GM18861 (cell line): ENCODE measurements around the gene KLHL22.
"Not testable (repeated sequence)": the region's sequence is repeated elsewhere in the genome, so short reads cannot be mapped to it uniquely, and the experiment has no call there.

ENCODE experiments used
- ATAC-seq: cut with Tn5 transposase; IDR thresholded peaks from one replicate; pipeline ENCODE4 v1.9.1; 2021; ENCODE audit not compliant: unreplicated experiment

The KLHL22 gene, protein sequence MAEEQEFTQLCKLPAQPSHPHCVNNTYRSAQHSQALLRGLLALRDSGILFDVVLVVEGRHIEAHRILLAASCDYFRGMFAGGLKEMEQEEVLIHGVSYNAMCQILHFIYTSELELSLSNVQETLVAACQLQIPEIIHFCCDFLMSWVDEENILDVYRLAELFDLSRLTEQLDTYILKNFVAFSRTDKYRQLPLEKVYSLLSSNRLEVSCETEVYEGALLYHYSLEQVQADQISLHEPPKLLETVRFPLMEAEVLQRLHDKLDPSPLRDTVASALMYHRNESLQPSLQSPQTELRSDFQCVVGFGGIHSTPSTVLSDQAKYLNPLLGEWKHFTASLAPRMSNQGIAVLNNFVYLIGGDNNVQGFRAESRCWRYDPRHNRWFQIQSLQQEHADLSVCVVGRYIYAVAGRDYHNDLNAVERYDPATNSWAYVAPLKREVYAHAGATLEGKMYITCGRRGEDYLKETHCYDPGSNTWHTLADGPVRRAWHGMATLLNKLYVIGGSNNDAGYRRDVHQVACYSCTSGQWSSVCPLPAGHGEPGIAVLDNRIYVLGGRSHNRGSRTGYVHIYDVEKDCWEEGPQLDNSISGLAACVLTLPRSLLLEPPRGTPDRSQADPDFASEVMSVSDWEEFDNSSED

GRCh38 chr22:20494978-20495860 is at the start of gene KLHL22:
Gene KLHL22, minus strand, starts transcription at chr22:20495795. Its CDS starts 6,584 bp downstream, at chr22:20489211.
- ATAC-seq, result peak; percentile 6

DNA sequence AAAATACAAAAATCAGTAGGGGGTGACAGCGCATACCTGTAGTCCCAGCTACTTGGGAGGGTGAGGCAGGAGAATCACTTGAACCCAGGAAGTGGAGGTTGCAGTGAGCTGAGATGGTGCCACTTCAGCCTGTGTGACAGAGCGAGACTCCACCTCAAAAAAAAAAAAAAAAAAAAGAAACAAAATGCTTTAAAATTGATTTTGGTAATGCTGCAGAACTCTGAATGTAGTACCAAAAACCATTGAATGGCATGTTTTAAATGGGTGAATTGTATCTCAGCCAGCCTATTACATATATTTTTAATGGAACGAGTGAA is 49.7 kb upstream of the KLHL22 start:
- ATAC-seq, result not testable (repeated sequence)

GRCh38 chr22:20542736-20543135 is 47.1 kb upstream of the KLHL22 start:
- ATAC-seq, result no peak

- no peak for ATAC-seq
These were observed 46.5 kb upstream of the KLHL22 start for GRCh38 chr22:20542055-20542454.

- not testable (repeated sequence) for ATAC-seq
These were observed 43.3 kb upstream of the KLHL22 start for GRCh38 chr22:20538875-20539274.

GRCh38 chr22:20537983-20538382 is 42.4 kb upstream of the KLHL22 start:
- ATAC-seq, result no peak

GRCh38 chr22:20537325-20537756 is 41.7 kb upstream of the KLHL22 start:
- ATAC-seq, result no peak

GRCh38 chr22:20536590-20537324 is 41.2 kb upstream of the KLHL22 start:
- no peak for ATAC-seq

DNA sequence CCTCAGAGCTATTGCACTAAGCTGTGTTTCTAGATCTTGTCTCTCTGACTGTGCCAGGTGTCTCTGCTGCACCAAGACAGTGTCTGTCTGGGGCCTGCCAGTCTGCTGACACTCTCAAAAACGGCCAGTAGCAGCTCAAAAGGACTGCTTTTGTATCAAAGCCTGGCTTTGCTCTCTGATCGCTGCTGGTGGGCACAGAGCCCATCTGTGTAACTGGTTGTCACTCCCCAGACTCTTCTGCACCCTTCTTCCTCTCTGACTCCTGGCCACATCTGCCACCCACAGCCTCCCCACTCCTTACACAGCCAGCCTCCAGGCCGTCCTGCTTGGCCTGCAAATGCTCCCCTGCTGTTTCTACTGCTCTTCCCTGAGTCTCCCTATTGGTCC is 38.3 kb upstream of the KLHL22 start:
- ATAC-seq, result no peak

- no peak for ATAC-seq
These were observed 37.7 kb upstream of the KLHL22 start for GRCh38 chr22:20533095-20533878.

DNA sequence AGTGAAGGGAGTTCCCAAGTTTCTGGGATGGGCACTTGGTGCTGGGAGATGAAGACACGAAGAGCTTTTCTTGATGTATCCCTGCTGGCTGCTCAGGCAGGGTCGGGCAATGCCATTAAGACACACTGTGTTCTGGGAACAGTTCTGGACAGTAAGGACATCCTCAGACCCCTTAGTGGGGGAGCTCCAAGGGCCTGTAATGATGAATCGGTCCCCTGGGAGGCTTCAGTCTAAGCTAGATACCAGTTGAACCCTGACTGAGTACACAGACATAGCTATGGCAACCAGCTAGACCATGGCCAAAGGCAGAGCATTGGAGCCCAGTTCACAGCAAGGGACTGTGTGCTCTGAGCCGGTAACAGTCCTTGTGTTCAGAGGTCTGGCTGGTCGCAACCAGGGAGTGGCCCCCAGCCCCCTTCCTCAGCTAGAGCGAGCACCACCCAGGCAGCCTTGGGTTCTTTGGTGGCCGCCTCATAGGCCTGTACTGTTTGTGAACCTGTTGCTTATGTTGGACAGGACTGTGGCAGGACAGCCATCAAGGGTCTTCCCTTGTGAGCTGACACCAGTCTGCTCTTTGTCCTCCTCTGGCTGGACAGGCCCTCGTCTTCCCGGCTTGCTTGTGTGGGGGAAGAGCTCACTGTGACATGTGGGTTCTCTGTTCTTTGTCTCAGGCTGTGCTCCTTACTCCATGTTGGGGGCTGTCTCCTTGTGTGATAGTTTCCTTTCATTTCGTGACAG is 36.8 kb upstream of the KLHL22 start:
- no peak for ATAC-seq

DNA sequence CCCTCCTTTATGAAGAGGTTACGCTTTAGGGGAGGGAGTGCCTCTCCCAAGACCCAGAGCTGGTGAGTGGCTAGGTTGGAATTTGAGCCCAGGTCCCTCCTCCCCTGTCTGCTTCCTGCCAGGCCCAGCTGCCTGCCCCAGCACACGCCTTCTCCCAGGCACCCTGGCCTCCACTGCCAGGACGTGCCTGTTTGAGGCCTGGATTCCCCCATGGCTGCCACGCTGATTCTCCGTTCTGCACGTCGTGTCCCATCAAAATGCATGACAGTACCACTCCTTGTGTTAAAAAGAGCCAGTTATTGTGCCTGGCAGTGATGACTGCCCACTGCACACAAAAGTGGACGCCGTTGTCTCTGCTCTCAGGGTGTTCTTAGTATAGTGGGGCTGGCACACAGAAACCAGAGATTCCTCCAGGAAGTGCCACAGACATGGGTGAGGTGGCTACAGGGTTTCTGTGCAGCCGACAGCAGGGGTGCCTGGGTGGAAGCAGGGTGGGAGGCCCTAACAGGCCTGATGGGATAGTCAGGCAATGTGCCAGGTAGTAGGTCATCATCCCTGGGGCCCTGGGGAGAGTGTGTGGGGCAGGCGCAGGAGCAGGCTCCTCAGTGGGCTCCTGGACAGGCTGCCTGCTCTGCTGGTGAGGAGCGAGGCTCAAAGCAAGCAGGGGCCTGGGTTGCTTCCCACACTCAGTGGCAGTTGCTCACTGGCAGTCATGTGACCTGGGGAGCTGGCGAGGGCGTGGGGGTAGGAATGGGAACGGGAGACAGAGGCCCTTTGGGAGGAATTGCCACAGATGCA is 36.0 kb upstream of the KLHL22 start:
- ATAC-seq, result no peak

DNA sequence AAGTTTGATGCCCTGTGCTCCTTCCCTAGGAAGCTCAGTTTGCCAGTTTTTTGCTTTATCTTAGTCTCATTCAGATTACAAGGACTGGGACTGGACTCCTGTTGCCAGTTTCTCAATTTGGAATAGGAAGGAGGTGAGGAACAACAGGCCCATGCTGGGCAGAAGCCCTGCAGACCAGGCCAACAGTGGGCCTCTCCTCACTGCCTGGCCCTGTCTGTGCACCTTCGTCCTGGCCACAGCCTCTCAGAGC is 35.5 kb upstream of the KLHL22 start:
- ATAC-seq, result no peak

DNA sequence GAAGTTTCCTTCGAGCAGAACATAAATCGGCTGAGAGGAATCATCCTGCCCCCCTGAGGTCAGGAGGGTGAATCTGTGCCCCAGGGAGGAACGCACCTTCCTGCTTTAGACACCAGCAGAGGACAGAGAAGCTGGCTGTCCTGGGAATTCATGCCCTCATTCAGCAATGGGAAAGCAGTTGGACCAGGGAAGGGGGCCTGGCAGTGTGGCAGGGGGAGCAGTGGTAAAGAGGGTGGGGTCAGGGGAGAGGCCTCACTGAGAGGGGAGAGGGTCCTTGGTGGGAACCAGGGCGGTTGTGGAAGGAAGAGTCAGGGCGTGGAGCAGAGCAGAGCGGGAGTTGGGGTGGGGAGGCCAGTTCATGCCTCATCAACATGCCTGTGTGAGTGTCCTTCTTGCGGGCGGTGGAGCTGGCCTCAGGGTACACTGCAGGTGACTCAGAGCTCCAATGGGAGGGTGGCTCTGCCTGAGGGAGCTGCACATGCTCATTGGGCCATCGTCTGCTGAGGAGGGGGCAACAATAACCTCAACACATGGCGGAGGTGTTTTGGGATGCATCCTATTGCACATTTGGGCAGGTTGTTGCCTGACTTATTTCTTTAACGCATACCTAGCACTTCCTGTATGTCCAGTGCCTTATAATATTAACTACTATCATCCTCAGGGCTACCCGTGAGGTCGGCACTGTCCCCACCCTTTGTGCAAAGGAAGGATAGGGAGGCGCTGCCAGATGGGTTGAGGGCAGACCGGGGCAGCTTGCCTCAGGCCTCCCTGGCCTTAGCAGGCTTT is 35.0 kb upstream of the KLHL22 start:
- no peak for ATAC-seq

- no peak for ATAC-seq
These were observed 32.9 kb upstream of the KLHL22 start for GRCh38 chr22:20528405-20528978.

GRCh38 chr22:20526628-20527355 is 31.2 kb upstream of the KLHL22 start:
- ATAC-seq, result no peak

- ATAC-seq, result no peak
These were observed 30.7 kb upstream of the KLHL22 start for GRCh38 chr22:20526305-20526627.
